Astrocyte of the cerebellum (primary cell): ENCODE results near the gene EOMES.

Experiments
- DNase-seq: peaks from one replicate; pipeline ENCODE4 v3.0.0-alpha.2; 2011; ENCODE audit warnings: low read depth
- H3K4me3 ChIP-seq: 2 replicates; pipeline ENCODE4 v1.5.1; 2011; ENCODE audit warnings: mild to moderate bottlenecking, low read depth, low read length, moderate library complexity
- CTCF ChIP-seq: IDR thresholded peaks from 2 replicates; pipeline ENCODE4 v1.5.1; 2012; ENCODE audit warnings: low read length, low read depth, moderate library complexity, mild to moderate bottlenecking; ENCODE audit errors: missing control alignments
- in situ Hi-C: cut with HindIII; loops from 2 replicates; pipeline ENCODE4 v1.10.0; 2017; ENCODE audit warnings: low sequenced_read_pairs

EOMES gene

GRCh38 chr3:27720899-27721716 is 1.0 kb downstream of the EOMES start:
- H3K4me3 ChIP-seq: peak overlapping the region; percentile 29
- TF ChIP-seq CTCF: no peak
- in situ Hi-C loops: loop anchor here (10.0 kb wide), 1 partner anchor 624 kb away; the partner anchor contains the start of genes AZI2 and ZCWPW2
- no peak for DNase-seq

- no peak for DNase-seq
- in situ Hi-C loops: loop anchor here (10.0 kb wide), 1 partner anchor 625 kb away; the partner anchor contains the start of genes AZI2 and ZCWPW2
- TF ChIP-seq CTCF: no peak
- H3K4me3 ChIP-seq: no peak overlapping the region
Observed at GRCh38 chr3:27719314-27720003, 2.7 kb downstream of the EOMES start.

GRCh38 chr3:27718459-27718858 is 3.7 kb downstream of the EOMES start:
- no peak for DNase-seq
- no peak for TF ChIP-seq CTCF
- no peak overlapping the region for H3K4me3 ChIP-seq
- in situ Hi-C loops: no loop called here

- H3K4me3 ChIP-seq: no peak overlapping the region
- no peak for DNase-seq
- TF ChIP-seq CTCF: no peak
- in situ Hi-C loops: no loop called here
Observed at GRCh38 chr3:27717200-27717852, 4.8 kb downstream of the EOMES start.

- no peak overlapping the region for H3K4me3 ChIP-seq
- no peak for TF ChIP-seq CTCF
- no peak for DNase-seq
- in situ Hi-C loops: no loop called here
Observed at GRCh38 chr3:27716309-27716708, 5.8 kb downstream of the EOMES start.

GRCh38 chr3:27715863-27716262 is 6.3 kb downstream of the EOMES start:
- no peak overlapping the region for H3K4me3 ChIP-seq
- in situ Hi-C loops: no loop called here
- no peak for DNase-seq
- no peak for TF ChIP-seq CTCF
